ENCODE data around the gene ATXN3. TPM values are rescaled to one million over a fixed set of nuclear protein-coding genes. Genes with fewer than 3 reads are reported as not detected.

The ATXN3 gene
- total and polyA plus RNA-seq, 2 of the 13 experiments (the other 11 are each of a cell fraction or from before 2014, with no cell fraction given) = 14.9 to 17.3 TPM

GRCh38 chr14:92039719-92040430, 66.5 kb downstream of the ATXN3 start, which contains the start of gene TRIP11 (continued):
- TF ChIP-seq NFAT5 (CRISPR knock-in tag; IDR thresholded peaks at IDR 0.05) (peak; percentile 50; the same call in 1 of the 2 replicates), NCOA2 (CRISPR knock-in tag; IDR thresholded peaks at IDR 0.05) (peak; percentile 47), MYC (CRISPR knock-in tag; IDR thresholded peaks at IDR 0.05; ENCODE audit: borderline replicate concordance) (peak; percentile 83; the same call in 1 of the 2 replicates), ZMYM4 (CRISPR knock-in tag; IDR thresholded peaks at IDR 0.05) (peak; percentile 82), HOXA5 (CRISPR knock-in tag; IDR thresholded peaks at IDR 0.05) (peak; percentile 81), NFYB (CRISPR knock-in tag; IDR thresholded peaks at IDR 0.05) (peak; percentile 26; the same call in 1 of the 2 replicates), KAT7 (CRISPR knock-in tag; IDR thresholded peaks at IDR 0.05; ENCODE audit: borderline replicate concordance) (no peak), TCF7 (IDR thresholded peaks at IDR 0.05; ENCODE audit: low read depth) (no peak), IKZF5 (CRISPR knock-in tag; IDR thresholded peaks at IDR 0.05) (peak; percentile 84), CEBPG (CRISPR knock-in tag; IDR thresholded peaks at IDR 0.05) (peak; percentile 3; the same call in 1 of the 2 replicates), ZHX2 (IDR thresholded peaks at IDR 0.05; ENCODE audit: low read depth) (0 out of 2 replicates have a peak, but pooled peaks have one; percentile 79), ZHX2 (CRISPR knock-in tag; IDR thresholded peaks at IDR 0.05; ENCODE audit: borderline replicate concordance) (peak; percentile 91; the same call in 1 of the 2 replicates), ZNF724P (CRISPR knock-in tag; IDR thresholded peaks at IDR 0.05; ENCODE audit: borderline replicate concordance) (no peak; the same call in 1 of the 2 replicates), NR3C1 (CRISPR knock-in tag; IDR thresholded peaks at IDR 0.05) (no peak)
- TF ChIP-seq, protein P1, sequence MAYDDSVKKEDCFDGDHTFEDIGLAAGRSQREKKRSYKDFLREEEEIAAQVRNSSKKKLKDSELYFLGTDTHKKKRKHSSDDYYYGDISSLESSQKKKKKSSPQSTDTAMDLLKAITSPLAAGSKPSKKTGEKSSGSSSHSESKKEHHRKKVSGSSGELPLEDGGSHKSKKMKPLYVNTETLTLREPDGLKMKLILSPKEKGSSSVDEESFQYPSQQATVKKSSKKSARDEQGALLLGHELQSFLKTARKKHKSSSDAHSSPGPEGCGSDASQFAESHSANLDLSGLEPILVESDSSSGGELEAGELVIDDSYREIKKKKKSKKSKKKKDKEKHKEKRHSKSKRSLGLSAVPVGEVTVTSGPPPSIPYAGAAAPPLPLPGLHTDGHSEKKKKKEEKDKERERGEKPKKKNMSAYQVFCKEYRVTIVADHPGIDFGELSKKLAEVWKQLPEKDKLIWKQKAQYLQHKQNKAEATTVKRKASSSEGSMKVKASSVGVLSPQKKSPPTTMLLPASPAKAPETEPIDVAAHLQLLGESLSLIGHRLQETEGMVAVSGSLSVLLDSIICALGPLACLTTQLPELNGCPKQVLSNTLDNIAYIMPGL (CRISPR knock-in tag; IDR thresholded peaks at IDR 0.05; ENCODE audit: borderline replicate concordance in 1 of 2, low read depth in 1 of 2) = peak; percentile 78 to 80; a peak in 3 of 4 replicates

Measured in HepG2 (cell line).